Activated T-cell treated with anti-CD3 and anti-CD28 coated beads, Interleukin-2, amount 50 U/mL, for 48 hours (primary cell): ENCODE measurements around the gene MPND.
"Not testable (repeated sequence)": the region's sequence is repeated elsewhere in the genome, so short reads cannot be mapped to it uniquely, and the experiment has no call there.

Experiments
- DNase-seq, 2 experiments: peaks; one replicate each; pipeline ENCODE4 v3.0.0-alpha.2; 2020

The MPND gene

GRCh38 chr19:4320419-4320818 lies 22.9 kb upstream of the MPND start:
- DNase-seq = no peak

DNA sequence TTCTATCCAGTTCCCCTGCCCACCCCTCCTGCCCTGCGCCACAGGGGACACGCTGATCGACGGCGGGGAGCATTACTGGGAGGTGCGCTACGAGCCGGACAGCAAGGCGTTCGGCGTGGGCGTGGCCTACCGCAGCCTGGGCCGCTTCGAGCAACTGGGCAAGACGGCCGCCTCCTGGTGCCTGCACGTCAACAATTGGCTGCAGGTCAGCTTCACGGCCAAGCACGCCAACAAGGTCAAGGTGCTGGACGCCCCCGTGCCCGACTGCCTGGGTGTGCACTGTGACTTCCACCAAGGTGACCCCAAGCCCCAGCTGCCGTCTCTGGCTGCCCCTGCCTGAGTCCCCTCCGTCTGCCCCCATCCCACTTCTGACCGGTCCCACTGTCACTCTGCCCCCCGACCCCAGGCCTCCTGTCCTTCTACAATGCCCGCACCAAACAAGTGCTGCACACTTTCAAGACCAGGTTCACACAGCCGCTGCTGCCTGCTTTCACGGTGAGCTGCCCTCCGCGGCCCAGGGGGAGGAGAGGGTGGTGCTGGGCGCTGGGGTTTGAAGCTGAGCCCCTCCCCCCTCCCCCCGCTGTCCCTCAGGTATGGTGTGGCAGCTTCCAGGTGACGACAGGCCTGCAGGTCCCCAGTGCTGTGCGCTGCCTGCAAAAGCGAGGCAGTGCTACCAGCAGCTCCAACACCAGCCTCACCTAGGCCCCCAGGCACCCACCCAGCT lies 20.3 kb upstream of the MPND start:
- no peak for DNase-seq

DNA sequence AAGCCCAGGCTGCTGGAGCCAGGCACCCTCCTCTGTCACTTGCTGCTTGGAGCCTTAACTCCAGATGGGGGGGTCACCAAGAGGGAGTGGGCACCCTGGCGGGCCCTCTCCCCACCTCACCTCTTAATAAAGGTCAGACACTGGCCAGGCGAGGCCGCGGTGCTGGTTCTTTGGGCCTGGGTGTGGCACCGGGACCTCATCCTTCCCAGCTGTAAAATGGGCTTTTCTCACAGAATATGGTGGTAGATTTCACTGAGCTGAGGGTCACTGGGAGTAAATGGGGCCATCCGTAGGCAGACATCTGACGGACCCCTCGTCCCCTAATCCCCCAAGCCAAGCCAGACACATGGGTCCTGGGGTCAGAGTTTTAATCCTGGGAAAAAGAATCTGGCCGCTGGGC lies 19.7 kb upstream of the MPND start:
- DNase-seq = no peak

DNA sequence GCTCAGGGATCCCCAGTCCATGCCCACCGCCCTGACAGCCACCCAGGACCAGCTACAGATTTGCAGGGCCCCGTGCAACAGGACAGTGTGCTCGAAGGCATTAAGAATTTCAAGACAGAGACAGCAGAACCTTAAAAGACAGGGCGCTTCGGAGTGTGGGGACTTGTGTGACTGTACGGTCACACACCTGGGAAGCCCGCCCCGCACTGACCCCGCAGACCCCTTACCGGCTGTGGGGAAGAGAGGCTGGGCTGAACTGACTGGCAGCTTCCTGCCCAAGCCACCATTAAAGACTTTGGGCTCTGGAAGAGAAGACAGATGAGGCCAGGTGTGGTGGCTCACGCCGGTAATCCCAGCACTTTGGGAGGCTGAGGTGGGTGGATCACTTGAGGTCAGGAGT lies 19.1 kb upstream of the MPND start:
- DNase-seq = no peak

- DNase-seq = no peak
These were observed 17.0 kb upstream of the MPND start for GRCh38 chr19:4326215-4326836.

GRCh38 chr19:4326837-4327251 lies 16.5 kb upstream of the MPND start:
- DNase-seq = peak in 1 of 2 experiments; percentile 41

GRCh38 chr19:4327252-4327876 lies 16.0 kb upstream of the MPND start:
- DNase-seq = peak; percentile 91

DNA sequence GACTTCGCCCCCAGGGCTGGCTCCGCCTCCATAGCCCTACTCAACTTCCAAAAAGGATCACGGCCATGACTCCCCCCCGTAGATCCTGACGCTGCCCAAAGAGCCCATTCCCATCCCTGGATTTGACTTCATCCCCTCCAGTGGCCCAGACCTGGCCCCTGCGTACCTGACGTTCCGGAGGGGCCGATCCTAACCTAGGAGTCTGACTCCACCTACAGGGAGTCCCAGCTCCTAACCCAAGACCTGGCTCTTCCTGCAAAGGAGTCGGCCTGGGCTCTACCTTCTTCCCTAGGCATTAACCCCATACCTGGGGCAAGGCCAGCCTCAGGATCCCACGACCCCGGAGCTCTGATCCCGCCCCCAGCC lies 15.5 kb upstream of the MPND start:
- DNase-seq = no peak

DNA sequence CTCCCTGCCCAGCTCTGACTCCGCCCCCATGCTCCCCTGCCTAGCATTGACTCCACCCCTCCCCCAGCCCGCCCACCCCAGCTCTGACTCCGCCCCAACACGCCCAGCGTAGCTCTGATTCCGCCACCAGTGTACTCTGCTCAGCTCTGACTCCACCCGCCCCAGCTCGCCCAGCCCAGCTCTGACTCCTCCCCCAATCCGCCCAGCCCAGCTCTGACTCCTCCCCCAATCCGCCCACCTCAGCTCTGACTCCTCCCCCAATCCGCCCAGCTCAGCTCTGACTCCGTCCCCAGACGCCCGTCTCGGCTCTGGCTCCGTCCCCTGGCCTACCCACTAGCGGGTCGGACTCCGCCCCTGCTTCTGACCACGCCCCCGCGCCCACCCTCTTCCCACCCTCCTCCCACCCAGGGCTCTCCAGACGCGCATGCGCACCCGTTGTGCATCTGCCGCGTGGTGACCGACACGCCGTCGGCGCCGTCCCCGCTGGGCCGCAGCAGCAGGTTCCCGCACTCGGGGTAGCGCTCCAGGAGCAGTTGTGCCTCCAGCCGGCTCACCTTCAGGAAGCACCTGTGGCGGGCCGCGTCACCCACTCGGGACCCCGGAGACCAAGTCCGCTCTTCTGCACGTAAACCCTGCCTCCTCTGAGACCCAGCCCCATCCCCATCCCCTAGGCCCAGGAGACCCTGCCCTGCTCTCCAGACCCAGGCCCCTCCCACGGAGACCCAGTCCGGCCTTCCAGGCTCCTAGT lies 14.9 kb upstream of the MPND start:
- DNase-seq = peak; percentile 96 to 98

- peak; percentile 73 to 75 for DNase-seq
These were observed 14.2 kb upstream of the MPND start for GRCh38 chr19:4328991-4329681.

DNA sequence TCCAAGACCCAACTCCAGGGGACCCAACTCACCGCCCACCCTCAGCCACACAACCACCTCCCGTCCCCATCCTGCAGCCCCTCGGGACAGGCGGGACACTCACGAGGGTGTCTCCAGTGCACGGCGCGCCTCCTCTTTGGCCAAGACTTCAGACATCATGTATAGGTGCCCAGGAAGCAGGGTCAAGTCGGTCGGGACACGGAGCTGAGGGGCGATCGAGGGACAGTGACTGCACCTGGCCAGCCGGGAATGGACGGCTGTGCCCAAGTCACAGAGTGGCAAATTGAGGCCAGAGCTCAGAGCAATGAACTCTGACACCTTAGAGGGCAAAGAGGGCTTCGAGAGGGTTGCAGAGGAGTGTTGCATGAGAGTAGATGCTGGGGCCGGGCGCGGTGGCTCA lies 13.5 kb upstream of the MPND start:
- no peak for DNase-seq

GRCh38 chr19:4334929-4335570 lies 8.3 kb upstream of the MPND start:
- DNase-seq = no peak

- peak; percentile 41 to 46 for DNase-seq
These were observed 5.4 kb upstream of the MPND start for GRCh38 chr19:4337906-4338440.

DNA sequence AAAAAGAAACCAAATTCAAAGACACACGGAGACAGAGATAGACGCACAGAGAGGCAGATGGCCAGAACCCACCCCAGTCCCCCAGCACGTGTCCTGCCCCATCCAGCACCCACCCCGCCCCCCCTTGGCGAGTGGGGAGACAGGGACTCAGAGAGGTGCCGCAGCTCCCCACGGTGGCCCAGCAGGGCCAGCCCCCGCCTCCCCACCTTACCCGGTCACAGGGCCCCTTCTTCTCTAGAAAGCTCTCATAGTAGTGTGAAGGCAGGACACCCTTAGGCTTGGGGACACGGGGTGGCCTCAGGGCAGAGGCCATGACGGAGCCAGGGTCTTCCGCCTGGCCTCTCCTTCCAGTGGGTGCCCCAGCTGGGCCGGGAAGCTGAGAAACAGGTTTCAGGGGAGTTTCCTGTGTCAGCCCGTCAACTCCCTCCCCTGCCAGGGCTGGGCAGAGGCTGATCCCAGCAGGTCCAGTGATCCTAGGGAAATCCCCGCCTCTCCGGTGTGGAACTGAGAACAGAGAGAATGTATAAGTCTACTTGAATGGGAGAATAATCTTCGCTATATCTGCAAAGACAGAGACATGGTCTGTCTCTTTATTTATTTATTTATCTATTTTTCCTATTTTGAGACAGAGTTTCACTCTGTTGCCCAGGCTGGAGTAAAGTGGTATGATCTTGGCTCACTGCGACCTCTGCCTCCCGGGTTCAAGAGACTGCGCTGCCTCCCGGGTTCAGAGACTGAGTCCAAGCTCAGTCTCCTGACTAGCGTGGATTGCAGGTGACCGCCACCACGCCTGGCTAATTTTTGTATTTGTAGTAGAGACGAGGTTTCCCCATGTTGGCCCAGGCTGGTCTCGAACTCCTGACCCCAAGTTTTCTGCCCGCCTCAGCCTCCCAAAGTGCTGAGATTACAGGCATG lies 4.7 kb upstream of the MPND start, which contains the start of gene STAP2:
Gene STAP2, minus strand, starts transcription at position 387 of the 915 bp plus-strand sequence. Its CDS starts 74 bp downstream, at position 313.
- peak; percentile 52 to 53 for DNase-seq

- no peak for DNase-seq
These were observed 1.1 kb upstream of the MPND start for GRCh38 chr19:4342314-4342614.

DNA sequence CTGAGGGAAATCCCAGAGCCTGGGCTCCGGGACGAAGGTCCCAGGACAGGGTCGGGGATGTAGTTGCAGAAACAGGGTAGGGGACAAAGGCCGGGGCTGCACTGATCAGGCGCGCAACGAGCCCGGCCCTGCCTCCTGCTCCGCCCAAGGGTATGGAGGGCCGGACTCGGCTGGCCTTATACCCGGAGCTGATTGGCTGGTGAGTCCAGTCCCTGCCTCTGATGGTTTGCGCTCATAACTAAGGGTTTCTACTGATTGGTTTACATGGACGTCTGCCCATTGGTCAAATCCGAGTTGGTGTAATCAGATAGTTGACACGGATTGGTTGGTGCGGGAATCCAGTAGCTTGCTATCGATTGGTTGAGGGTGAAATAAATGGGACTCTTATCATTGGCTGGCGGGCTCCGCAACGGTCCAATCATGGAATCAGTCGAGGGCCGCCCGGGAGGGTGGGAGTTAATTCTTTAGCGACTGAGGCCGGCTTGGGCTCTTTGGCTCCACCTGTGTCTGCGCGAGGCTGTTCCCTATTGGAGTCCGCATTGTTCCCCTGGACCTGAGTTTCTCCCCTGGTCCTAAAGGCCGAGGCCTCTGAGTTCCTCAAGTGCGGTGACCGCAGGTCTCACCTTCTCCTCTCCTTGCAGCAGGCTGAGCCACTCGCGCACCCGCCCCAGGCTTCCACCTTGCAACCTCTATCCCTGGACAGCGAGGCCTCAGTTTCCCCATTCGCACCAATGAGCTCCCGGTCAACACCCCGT lies 570 bp upstream of the MPND start:
- DNase-seq = peak; percentile 95

- DNase-seq = no peak
These were observed 2.1 kb downstream of the MPND start for GRCh38 chr19:4345342-4346019.

- DNase-seq = no peak
These were observed 2.6 kb downstream of the MPND start for GRCh38 chr19:4346020-4346383.

GRCh38 chr19:4347521-4347920 lies 4.2 kb downstream of the MPND start:
- no peak for DNase-seq

DNA sequence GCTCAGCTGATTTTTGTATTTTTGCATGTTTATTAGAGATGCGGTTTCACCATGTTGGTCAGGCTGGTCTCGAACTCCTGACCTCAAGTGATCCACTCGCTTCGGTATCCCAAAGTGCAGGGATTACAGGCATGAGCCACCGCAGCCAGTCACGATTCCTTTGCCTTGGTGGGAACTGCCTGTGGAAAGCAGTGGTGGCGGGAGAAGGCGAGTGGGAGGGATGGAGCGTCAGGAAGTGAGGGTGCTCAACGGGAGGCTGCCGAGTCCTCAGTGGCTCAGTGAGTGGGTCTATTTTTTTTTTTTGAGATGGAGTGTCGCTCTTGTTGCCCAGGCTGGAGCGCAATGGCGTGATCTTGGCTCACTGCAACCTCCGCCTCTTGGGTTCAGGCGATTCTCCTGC lies 5.9 kb downstream of the MPND start:
- not testable (repeated sequence) for DNase-seq
